HG02973 (cell line): Measurements from ENCODE around the gene CEP112.
"Not testable (repeated sequence)": the region's sequence is repeated elsewhere in the genome, so short reads cannot be mapped to it uniquely, and the experiment has no call there.

Experiments used
- ATAC-seq: cut with Tn5 transposase; IDR thresholded peaks from one replicate; pipeline ENCODE4 v1.9.1; 2021; ENCODE audit warnings: moderate library complexity; ENCODE audit not compliant: unreplicated experiment

The CEP112 gene

DNA sequence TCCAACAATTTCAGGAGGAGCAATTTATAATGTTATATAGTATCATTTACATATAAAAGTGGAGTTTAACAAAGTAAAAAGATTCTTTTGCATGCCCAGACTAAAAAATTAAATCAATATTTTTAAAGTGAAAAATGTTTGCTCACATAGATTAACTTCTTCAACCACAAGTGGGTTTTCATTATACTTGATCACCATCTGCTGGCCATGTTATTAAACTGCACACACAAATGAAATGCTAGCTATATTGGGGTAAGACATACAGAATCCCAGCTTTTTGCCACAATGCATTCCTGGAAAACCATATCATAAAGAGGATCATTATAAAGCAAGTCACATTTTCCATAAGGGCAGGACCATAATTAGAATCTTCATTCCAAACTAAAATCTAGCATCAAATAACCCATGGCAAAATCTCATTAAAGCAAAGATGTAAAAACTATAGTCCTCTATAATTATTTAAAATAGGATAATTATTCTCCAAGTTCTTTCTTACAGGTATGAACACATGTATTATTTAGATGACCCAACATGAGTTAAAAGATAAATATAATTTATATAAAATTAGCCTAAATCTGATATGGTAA, 26.3 kb downstream of the CEP112 start:
- ATAC-seq = no peak

DNA sequence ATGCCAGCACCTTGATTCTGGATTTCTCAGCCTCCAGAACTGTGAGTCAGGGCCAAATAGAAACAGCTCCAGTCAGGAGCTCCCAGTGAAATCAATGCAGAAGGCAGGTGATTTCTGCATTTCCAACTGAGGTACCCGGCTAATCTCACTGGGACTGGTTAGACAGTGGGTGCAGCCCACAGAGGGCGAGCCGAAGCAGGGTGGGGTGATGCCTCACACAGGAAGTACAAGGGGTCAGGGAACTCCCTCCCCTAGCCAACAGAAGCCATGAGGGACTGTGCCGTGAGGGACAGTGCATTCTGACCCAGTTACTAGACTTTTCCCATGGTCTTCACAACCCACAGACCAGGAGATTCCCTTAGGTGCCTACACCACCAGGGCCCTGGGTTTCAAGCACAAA, 36.9 kb downstream of the CEP112 start:
- ATAC-seq = not testable (repeated sequence)

DNA sequence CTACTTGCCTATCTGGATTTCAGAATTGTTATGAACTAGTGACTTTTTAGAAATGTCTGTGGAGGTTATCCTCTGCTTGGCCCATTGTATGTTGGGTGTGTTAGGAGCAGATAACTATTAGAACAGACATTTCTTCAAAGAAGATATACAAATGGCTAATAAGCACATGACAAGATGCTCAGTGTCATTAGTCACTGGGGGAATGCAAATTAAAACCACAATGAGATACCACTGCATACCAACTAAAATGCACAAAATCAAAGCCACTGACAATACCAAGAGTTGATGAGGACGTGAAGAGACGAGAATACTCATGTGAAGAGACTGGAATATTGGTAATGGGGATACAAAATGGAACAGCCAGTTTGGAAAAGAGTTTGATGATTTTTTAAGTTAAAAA, 39.2 kb downstream of the CEP112 start:
- ATAC-seq = no peak

DNA sequence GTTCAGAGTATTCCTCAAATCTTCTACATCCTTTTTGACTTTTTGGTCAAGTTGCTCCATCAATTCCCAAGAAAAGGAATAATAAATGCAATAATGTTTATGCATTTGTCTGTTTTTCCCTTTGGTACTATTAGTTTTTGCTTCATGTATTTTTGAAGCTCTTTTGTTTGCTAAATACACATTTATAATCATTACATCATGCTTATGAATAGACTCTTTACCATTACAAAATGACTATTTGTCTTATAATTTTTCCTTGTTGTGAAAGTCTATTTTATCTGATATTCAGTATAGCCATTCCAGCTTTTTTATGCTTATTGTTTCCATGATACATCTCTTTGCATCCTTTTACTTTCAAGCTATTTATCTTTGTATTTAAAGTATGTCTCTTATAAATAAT, 41.2 kb downstream of the CEP112 start:
- ATAC-seq = no peak

DNA sequence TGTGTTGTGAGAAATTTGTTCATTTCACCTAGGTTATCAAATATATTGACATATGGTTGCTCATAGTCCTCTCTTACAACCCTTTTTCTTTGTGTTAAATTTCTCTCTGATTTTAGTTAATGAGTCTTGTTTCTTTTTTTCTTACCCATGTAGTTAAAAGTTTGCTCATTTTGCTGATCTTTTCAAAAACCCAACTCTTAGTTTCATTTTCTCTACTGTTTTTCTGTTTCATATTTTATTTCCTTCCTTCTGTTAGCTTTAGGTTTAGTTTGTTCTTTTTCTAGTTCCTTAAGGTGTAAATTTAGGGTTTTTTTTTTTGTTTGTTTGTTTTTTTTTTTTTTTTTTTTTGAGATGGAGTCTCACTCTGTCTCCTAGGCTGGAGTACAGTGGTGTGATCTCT, 42.4 kb downstream of the CEP112 start:
- ATAC-seq = no peak

DNA sequence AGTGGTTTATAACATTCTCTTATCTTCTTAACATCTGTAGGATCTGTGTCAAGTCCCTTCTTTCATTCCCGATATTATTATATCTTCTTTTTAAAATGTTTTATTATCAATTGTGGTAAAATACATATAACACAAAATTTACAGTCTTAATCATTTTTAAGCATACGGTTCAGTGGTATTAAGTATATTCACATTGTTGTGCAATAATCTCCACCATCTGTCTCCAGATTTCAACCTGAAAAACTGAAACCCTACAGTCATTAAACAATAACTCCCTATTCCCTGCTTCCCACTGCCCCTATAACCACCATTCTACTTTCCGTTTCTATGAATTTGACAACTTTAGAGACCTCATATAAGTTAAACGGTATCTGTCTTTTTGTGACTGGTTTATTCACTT, 45.5 kb downstream of the CEP112 start:
- ATAC-seq = no peak

DNA sequence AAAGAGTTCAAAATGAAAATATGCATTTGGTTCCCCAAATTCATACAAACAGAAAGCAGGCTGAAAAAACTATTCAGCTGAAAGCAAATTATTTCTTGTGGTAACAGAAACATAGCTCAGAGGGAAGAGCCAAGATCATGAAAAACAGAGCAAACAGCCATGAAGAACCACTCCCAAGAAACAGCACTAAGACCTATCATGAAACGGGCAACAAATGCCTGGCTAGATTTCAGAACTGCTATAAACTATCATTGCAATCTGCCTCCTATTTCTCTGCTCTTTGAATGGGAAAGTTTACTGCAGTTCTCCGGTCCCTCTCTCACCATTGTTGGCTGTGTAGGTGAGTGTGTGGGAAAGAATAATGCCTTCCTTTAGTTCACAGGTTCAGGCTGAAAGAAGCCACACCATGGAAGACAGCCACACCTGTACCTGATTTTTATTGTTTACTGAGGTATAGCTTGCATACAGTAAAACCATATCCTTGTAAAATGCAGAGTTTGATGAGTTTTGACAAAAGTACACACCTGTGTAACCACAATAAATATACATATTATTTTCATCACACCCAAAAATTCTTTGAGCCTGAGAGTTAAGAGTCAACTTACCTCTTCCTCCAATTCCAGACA, 48.2 kb downstream of the CEP112 start:
- ATAC-seq = no peak

DNA sequence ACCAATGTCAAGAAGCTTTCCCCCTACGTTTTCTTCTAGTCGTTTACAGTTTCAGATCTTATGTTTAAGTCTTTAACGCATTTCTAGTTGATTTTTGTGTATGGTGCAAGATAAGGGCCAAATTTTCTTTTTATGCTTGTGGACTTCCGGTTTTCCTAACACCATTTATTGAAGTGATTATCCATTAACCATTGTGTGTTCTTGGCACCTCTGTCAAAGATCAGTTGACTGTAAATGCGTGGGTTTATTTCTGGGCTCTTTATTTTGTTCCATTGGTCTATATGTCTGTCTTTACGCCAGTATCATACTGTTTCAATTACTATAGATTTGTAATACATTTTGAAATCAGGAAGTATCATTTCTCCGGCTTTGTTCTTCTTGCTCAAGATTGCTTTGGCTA, 49.5 kb downstream of the CEP112 start:
- ATAC-seq = no peak

DNA sequence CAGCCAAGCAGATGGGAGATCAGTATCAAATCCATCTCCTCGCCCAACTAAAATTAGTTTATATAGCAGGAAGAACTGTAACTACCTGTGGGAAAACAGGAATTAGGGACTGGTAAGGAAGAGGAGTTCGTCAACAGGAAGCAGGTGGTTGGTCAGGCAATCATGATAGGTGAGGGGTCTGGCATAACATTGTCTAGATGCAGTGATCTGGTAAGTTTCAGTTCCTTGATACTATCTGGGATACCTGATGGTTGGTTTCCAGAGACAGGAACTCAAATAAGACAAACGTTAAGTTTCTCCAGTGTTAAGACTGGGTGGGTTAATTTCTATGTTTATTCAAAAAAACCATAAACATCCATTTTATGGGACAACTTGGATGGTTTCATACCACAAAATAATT, 53.8 kb downstream of the CEP112 start:
- ATAC-seq = no peak

DNA sequence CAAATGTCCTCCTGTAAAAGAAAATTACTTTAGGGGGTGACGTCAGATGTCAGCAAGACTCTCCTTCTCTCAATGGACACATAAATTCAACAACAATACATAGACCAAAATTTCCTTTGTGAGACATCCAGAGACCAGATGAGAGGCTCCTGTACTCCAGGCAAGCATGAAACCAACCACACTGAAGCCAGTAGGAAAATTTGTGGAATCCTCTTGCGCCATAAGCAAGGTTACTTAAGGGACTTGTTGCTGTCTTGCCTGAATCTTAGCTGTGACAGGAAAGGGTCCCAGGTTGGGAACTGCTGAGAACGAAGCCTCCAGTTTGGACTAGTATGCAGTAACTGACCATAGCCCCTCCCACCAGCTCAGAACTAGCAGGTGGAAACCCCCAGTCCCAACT, 56.0 kb downstream of the CEP112 start:
- ATAC-seq = no peak

DNA sequence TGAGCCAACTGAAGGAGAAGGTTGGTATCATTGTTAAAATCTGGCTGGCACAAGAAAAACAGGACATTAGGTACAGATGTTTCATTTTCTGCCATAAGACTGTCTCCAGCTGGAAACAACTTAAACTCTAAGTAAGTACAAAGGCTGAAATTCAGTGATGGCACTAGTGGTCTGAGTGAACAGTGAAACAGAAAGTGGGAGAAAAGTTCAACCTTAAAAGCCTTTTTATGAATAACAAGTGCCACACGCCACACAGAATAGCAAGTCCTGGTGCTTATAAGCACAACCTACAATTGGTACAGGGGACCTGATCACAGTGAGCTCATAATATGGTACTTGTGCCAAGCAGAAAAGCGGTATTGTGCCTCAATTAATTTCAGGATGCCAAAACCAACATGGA, 56.7 kb downstream of the CEP112 start:
- no peak for ATAC-seq

DNA sequence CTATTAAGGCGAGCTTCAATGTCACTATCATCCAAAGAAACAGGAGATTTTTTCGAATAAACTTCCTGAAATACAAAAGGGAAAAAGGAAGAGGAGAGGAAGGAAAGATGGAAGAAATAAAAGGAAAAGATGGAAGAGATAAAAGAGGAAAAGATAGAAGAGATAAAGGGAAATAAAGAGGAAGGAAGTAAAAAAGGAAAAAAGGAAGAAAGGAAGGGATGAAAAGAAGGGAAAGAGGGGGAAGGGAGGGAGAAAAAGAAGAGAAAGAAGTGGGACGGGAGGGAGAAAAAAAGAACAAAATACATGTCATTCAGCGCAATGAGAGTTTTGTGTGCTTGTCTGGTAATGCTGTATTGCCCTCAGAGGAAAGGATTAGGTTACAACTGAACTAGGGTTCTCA, 62.2 kb downstream of the CEP112 start:
- ATAC-seq = no peak

DNA sequence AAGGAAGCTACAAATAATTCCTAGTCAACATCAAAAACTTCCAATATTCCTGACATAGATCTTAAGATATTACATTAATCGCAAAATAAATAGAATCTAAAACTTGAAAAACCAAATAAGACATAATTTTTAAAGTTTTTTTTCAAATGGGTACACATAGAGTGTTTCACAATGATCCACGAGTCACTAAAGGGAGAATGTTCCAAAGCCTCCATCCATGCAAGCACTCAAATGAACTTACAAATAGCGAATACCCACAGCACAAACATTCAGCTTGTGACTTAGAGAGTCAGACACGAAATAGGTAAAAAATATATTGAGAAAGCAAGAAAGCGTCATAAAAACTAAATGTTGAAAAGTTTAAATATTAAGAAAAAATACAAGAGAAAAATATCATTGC, 65.7 kb downstream of the CEP112 start:
- no peak for ATAC-seq

DNA sequence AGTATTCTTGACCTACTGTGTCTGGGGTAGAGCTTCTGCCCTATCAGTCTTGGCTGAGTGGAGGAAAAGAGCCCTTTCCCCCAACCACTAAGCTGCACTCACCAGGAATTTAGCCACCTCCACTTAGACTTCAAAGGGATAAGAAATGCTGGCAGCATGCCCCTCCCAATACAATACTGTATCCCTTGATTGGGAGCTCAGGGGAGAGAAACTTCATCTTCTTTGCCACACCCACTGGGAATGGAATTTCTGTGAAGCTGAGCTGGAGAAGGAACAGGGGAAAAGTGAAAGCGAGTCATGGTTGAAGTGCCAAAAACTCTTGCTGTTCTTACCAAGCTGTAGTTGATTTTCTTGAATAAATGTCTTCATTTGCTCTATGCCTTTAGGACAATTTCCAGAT, 68.8 kb downstream of the CEP112 start:
- no peak for ATAC-seq

DNA sequence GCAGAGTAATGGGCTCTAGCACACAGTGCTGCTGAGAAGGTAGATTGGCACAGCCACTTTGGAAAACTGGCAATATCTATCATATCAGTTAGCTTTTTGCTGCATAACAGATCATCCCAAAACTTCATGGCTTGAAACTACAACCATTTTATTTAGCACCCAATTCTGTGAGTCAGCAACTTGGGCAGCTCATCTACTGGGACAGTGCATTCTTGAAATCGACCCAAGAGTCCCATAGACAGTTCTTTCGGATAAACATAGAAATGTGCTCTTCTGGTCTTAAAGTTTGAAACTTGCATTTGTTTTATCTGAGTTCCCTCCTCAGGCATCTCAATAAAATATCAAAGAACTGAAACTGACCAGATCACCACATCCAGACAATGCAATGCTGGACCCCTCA, 76.7 kb downstream of the CEP112 start:
- no peak for ATAC-seq

DNA sequence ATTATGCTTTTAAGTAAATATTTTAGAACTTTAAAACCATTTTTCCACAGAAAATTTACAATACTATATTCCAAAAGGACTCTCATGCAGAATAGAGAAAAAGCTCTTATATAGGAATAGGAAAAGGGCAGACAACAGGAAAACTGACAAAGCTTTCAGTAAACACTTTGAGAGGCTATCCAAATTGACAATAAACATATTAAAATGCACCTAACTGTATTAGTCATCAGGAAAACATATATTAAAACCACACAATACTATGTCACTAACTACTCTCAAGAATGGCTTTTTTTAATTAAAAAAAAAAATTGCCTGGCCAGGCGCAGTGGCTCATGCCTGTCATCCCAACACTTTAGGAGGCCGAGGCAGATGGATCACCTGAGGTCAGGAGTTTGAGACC, 77.3 kb downstream of the CEP112 start:
- ATAC-seq = no peak

DNA sequence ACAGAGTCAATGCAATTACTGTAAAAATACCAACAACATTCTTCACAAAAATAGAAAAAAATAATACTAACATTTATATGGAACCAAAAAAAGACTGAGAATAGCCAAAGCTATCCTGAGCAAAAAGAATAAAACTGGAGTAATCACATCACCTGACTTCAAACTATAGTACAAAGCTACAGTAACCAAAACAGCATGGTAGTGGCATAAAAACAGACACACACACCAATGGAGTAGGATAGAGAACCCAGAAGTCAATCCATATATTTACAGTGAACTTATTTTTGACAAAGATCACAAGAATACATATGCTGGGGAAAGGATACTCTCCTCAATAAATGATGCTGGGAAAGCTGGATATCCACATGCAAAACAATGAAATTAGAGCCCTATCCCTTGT, 84.2 kb downstream of the CEP112 start:
- ATAC-seq = no peak

DNA sequence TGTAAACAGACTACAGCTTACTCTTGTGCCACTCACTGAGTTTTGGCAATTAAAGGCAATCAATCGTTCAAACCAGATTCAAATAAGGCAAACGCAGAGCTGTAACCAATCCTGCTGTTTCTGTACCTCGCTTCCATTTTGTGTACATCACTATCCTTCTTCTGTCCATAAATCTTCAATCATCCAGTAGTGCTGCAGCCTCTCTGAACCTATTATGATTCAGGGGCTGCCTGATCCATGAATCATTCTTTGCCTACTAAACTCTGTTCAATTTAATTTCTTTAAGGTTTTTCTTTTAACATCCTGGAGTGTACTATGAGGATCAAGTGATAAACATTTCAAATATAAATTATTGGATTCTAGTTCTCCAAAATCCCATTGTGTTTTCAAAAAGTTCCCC, 93.9 kb downstream of the CEP112 start:
- ATAC-seq = no peak

DNA sequence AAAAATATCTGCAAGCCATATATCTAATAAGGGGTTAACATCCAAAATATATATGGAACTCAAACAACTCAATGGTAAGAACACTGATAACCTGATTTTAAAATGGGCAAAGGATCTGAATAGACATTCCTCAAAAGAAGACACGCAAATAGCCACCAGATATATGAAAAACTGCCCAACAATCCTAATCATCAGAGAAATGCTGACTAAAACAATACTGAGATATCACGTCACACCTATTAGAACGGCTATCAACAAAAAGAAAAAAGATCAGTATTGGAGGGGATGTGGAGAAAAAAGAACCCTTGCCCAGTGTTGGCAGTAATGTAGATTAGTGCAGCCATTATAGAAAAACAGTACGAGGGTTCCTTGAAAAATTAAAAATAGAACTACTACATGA, 97.2 kb downstream of the CEP112 start:
- no peak for ATAC-seq

DNA sequence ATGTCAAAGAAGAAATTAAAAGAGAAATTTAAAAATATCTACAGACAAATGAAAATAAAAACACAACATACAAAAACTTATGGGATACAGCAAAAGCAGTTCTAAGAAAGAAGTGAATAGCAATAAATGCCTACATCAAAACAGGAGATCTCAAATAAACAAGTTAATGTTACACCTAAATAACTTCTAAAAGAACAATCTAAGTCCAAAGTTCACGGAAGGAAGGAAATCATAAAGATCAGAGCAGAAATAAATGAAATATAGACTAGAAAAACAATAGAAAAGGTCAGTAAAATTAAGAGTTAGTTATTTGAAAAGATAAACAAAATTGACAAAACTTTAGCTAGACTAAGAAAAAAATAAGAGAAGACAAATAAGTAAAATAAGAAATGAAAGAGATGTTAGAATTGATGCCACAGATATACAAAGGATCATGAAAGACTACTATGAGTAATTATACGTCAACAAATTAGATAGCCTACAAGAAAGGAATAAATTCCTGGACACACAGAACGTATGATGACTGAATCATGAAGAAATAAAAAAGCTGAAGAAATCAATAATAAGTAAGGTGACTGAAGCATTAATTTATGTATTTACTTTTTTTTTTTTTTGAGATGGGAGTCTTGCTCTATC, 100.4 kb downstream of the CEP112 start:
- ATAC-seq = no peak

DNA sequence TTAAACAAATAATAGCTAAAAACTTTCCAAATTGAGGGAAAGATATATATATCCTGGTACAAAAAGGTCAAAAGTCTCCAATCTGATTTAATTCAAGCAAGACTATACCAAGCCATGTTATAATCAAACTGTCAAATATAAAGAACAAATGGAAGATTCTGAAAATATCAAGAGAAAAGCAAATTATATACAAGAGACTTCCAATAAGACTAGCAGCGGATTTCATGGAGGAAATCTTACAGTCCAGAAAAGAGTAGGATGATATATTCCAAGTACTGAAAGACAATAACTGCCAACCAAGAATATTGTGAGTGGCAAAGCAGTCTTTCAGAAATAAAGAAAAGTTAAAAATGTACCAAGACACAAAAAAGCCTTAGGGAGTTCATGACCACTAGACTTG, 102.2 kb downstream of the CEP112 start:
- ATAC-seq = no peak

DNA sequence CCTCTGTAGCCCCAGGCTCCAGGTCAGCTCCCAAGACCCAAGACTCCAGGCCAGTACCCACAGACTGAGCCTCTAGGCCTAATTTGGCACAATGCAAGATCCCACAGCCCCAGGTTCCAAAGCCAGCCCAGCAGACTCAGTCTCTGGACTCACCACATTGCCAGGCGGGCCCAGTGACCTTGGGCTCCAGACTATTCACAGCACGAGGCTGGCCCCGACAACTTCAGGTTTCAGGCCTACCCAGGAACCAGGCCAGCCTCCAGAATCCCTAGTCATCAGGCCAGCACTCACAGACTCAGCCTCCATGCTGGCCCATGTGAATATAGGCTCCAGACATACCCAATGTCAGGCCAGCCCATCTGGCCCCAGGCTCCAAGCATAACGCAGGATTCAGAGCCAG, 103.8 kb downstream of the CEP112 start:
- ATAC-seq = no peak

DNA sequence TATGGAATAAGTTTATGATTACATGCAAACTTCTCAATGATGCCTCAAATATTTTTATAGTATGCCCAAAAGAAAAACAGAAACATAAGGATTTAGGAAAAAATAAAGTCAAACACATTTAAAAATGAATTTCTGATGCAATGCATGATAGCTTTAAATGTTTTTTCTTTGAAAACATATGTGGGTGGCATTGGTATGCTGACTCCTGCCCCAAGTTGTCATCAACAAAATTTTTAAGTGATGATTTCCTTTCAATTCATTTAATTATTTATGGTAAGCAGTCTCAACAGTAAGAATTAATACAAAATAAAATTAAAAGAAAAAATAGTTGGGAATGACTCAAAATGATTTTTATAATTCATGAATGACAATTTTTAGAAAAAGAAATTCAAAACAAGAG, 104.9 kb downstream of the CEP112 start:
- ATAC-seq = no peak
